ENCODE data around the gene GPSM3. TPM values are rescaled to one million over a fixed set of nuclear protein-coding genes. Genes with fewer than 3 reads are reported as not detected.
A peak's percentile ranks its signal among the peaks of the same experiment; 100 is the strongest.

The GPSM3 gene
- total and polyA plus RNA-seq, 2 of the 13 experiments (the other 11 are each of a cell fraction or from before 2014, with no cell fraction given), result 0.18 to 6.2 TPM

DNA sequence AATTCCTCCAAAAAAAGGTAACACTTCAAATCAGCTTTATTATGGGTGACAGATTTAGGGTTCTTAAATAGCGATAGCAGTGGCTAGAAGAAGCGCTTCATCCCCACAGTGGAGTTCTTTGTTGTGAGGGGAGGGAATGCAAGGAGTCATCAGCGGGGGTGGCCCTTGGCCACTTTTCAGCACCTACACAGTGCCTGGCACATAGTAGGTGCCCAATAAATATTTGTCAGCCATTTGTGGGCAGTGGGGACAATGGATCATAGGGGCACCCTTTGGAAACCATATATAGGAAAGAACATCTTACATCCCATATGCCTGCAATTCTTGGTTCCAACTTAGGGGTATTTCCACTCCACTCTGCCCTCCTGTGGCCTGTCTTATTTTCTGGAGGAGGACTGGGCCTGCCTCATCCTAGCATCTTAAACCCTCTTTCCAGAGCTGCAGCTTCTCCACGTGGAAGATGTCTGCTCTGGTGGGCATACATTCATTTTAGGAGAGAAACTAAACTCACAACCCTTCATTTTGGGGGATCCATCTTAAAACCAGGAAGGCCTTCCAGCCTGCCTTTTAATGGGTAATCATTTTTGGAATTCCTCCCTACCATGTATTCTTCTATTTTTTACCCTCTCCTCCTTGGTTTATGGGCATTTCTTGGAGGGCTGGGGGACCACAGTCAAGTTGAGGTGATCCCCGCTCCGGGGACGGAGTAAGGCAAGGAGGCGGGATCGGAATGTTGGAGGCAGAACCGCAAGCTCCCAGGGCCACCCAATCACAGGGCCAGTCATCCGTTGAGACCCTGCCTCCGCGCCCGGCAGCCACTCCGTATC lies 2.6 kb upstream of the GPSM3 start (continued):
- TF ChIP-seq POLR2AphosphoS2 (IDR thresholded peaks at IDR 0.05; ENCODE audit: low read depth, low read length) (no peak), ZKSCAN1 (IDR thresholded peaks at IDR 0.05; ENCODE audit: low read length) (peak; percentile 86), HDAC6 (IDR thresholded peaks at IDR 0.05; ENCODE audit: low read depth, low read length) (no peak), TOPORS (CRISPR knock-in tag; IDR thresholded peaks at IDR 0.05) (0 out of 2 replicates have a peak, but pooled peaks have one; percentile 11), KDM5A (IDR thresholded peaks at IDR 0.05; ENCODE audit: borderline replicate concordance, low read length) (0 out of 2 replicates have a peak, but pooled peaks have one; percentile 61), SP2 (CRISPR knock-in tag; IDR thresholded peaks at IDR 0.05) (peak; percentile 86), NFYC (CRISPR knock-in tag; IDR thresholded peaks at IDR 0.05) (peak; percentile 86), KLF11 (CRISPR knock-in tag; IDR thresholded peaks at IDR 0.05) (no peak), STAG1 (CRISPR knock-in tag; IDR thresholded peaks at IDR 0.05) (peak; percentile 51), CBFB (CRISPR knock-in tag; IDR thresholded peaks at IDR 0.05) (0 out of 2 replicates have a peak, but pooled peaks have one; percentile 19), TEAD3 (CRISPR knock-in tag; optimal IDR thresholded peaks at IDR 0.05; ENCODE audit: borderline replicate concordance) (peak; percentile 79), ZNF75D (CRISPR knock-in tag; IDR thresholded peaks at IDR 0.05; ENCODE audit: borderline replicate concordance) (no peak), MYNN (CRISPR knock-in tag; IDR thresholded peaks at IDR 0.05; ENCODE audit: low read depth) (0 out of 2 replicates have a peak, but pooled peaks have one; percentile 17), ZNF354B (CRISPR knock-in tag; IDR thresholded peaks at IDR 0.05) (peak; percentile 76; the same call in 1 of the 2 replicates), ZNF205 (CRISPR knock-in tag; IDR thresholded peaks at IDR 0.05) (0 out of 2 replicates have a peak, but pooled peaks have one; percentile 17), CHD4 (IDR thresholded peaks at IDR 0.05; ENCODE audit: borderline replicate concordance, low read length) (peak; percentile 80), NKX3-1 (CRISPR knock-in tag; IDR thresholded peaks at IDR 0.05) (no peak)
- TF ChIP-seq, protein P1, sequence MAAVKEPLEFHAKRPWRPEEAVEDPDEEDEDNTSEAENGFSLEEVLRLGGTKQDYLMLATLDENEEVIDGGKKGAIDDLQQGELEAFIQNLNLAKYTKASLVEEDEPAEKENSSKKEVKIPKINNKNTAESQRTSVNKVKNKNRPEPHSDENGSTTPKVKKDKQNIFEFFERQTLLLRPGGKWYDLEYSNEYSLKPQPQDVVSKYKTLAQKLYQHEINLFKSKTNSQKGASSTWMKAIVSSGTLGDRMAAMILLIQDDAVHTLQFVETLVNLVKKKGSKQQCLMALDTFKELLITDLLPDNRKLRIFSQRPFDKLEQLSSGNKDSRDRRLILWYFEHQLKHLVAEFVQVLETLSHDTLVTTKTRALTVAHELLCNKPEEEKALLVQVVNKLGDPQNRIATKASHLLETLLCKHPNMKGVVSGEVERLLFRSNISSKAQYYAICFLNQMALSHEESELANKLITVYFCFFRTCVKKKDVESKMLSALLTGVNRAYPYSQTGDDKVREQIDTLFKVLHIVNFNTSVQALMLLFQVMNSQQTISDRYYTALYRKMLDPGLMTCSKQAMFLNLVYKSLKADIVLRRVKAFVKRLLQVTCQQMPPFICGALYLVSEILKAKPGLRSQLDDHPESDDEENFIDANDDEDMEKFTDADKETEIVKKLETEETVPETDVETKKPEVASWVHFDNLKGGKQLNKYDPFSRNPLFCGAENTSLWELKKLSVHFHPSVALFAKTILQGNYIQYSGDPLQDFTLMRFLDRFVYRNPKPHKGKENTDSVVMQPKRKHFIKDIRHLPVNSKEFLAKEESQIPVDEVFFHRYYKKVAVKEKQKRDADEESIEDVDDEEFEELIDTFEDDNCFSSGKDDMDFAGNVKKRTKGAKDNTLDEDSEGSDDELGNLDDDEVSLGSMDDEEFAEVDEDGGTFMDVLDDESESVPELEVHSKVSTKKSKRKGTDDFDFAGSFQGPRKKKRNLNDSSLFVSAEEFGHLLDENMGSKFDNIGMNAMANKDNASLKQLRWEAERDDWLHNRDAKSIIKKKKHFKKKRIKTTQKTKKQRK (IDR thresholded peaks at IDR 0.05; ENCODE audit: low read length), result no peak
- TF ChIP-seq, protein P2, sequence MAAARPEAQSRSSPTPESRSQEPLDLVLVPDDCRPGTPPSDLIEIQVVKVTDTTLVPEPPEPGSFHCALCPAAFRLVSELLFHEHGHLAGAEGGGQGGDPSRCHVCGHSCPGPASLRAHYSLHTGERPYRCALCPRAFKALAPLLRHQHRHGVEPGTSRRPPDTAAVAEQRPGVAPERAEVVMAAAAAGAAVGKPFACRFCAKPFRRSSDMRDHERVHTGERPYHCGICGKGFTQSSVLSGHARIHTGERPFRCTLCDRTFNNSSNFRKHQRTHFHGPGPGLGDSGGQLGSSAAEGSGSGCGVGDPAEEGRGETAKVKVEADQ (CRISPR knock-in tag; IDR thresholded peaks at IDR 0.05; ENCODE audit: borderline replicate concordance), result 0 out of 2 replicates have a peak, but pooled peaks have one; percentile 29
- TF ChIP-seq, protein P3, sequence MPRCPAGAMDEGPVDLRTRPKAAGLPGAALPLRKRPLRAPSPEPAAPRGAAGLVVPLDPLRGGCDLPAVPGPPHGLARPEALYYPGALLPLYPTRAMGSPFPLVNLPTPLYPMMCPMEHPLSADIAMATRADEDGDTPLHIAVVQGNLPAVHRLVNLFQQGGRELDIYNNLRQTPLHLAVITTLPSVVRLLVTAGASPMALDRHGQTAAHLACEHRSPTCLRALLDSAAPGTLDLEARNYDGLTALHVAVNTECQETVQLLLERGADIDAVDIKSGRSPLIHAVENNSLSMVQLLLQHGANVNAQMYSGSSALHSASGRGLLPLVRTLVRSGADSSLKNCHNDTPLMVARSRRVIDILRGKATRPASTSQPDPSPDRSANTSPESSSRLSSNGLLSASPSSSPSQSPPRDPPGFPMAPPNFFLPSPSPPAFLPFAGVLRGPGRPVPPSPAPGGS (CRISPR knock-in tag; IDR thresholded peaks at IDR 0.05), result 0 out of 2 replicates have a peak, but pooled peaks have one; percentile 27
- TF ChIP-seq, protein P4, sequence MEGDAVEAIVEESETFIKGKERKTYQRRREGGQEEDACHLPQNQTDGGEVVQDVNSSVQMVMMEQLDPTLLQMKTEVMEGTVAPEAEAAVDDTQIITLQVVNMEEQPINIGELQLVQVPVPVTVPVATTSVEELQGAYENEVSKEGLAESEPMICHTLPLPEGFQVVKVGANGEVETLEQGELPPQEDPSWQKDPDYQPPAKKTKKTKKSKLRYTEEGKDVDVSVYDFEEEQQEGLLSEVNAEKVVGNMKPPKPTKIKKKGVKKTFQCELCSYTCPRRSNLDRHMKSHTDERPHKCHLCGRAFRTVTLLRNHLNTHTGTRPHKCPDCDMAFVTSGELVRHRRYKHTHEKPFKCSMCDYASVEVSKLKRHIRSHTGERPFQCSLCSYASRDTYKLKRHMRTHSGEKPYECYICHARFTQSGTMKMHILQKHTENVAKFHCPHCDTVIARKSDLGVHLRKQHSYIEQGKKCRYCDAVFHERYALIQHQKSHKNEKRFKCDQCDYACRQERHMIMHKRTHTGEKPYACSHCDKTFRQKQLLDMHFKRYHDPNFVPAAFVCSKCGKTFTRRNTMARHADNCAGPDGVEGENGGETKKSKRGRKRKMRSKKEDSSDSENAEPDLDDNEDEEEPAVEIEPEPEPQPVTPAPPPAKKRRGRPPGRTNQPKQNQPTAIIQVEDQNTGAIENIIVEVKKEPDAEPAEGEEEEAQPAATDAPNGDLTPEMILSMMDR (CRISPR knock-in tag; IDR thresholded peaks at IDR 0.05), result peak; percentile 63
- TF ChIP-seq, protein P5, sequence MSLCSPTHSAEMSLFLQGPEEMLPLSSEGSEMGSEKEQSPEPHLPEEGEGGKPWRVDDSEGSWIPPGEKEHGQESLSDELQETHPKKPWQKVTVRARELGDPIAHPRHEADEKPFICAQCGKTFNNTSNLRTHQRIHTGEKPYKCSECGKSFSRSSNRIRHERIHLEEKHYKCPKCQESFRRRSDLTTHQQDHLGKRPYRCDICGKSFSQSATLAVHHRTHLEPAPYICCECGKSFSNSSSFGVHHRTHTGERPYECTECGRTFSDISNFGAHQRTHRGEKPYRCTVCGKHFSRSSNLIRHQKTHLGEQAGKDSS (CRISPR knock-in tag; IDR thresholded peaks at IDR 0.05; ENCODE audit: borderline replicate concordance, low read depth), result 0 out of 2 replicates have a peak, but pooled peaks have one; percentile 33
